MM.1S (cell line): ENCODE data around the gene FHIT.

Source experiments
- CTCF ChIP-seq: fragments of 300-600 bp; sonication (generic); IDR thresholded peaks from 2 replicates; pipeline ENCODE4 v1.5.1; 2016; ENCODE audit warnings: antibody characterized with exemption, low read length, mixed read lengths
- EZH2 ChIP-seq: fragments of 300-600 bp; sonication (generic); optimal IDR thresholded peaks from 2 replicates; pipeline ENCODE3; 2017; ENCODE audit warnings: low read depth, mild to moderate bottlenecking, antibody characterized with exemption, low read length, mixed read lengths
- EZH2phosphoT487 ChIP-seq: fragments of 300-600 bp; sonication (generic); IDR thresholded peaks from 2 replicates; pipeline ENCODE4 v1.6.1; 2018; ENCODE audit warnings: antibody characterized with exemption, low read length

GRCh38 chr3:60574046-60574769 lies 677.0 kb downstream of the FHIT start:
- no peak for TF ChIP-seq CTCF
- no peak for TF ChIP-seq EZH2
- TF ChIP-seq EZH2phosphoT487: no peak
